IMR-90 (cell line): ENCODE data around the gene TBCA. TPM values are rescaled to one million over a fixed set of nuclear protein-coding genes. Genes with fewer than 3 reads are reported as not detected.

Experiments used
- ATAC-seq: fragments of 200-7000 bp; cut with Tn5 transposase; 2 replicates; pipeline ENCODE4 v1.9.1; 2020; ENCODE audit warnings: low read depth, mild to moderate bottlenecking, moderate library complexity
- BruUV-seq: library from RNA; stranded (reverse); fragments of 400-500 nt; replicated peaks from 2 replicates; lab custom pipeline; 2021; lab: Mats Ljungman, UMichigan
- CTCF ChIA-PET: fragments of 300-600 bp; formaldehyde crosslinking; extraction: SDS; loops from one replicate; lab custom pipeline; 2021; ENCODE audit warnings: antibody characterized with exemption; lab: Yijun Ruan, JAX
- POLR2A ChIA-PET: fragments of 300-600 bp; sonication (Branson Sonifier 250); formaldehyde crosslinking; loops from one replicate; lab custom pipeline; 2022; ENCODE audit warnings: antibody characterized with exemption; ENCODE audit not compliant: unreplicated experiment; lab: Charles Lee
- DNase-seq: peaks from one replicate; pipeline ENCODE4 v3.0.0; 2013
- H2AFZ ChIP-seq: replicated peaks from 2 replicates; pipeline ENCODE3; 2013; ENCODE audit warnings: low read length, mild to moderate bottlenecking; ENCODE audit not compliant: poor library complexity
- H2AK5ac ChIP-seq: 2 replicates; pipeline ENCODE4 v1.6.1; 2013; ENCODE audit warnings: low read depth, low read length, inconsistent platforms
- H2AK9ac ChIP-seq: replicated peaks from 2 replicates; pipeline ENCODE3; 2013; ENCODE audit warnings: mild to moderate bottlenecking, low read depth, low read length, moderate library complexity; ENCODE audit not compliant: poor library complexity
- H2BK120ac ChIP-seq: 2 replicates; pipeline ENCODE4 v1.6.1; 2013; ENCODE audit warnings: low read depth, low read length, inconsistent platforms
- H2BK15ac ChIP-seq: 3 replicates; pipeline ENCODE4 v1.6.1; 2013; ENCODE audit warnings: low read depth, low read length, inconsistent platforms
- H2BK20ac ChIP-seq: 2 replicates; pipeline ENCODE4 v1.6.1; 2013; ENCODE audit warnings: low read depth, mild to moderate bottlenecking, inconsistent platforms, low read length, moderate library complexity
- H2BK5ac ChIP-seq: 2 replicates; pipeline ENCODE4 v1.6.1; 2013; ENCODE audit warnings: mild to moderate bottlenecking, low read depth, low read length, inconsistent platforms; ENCODE audit not compliant: poor library complexity, severe bottlenecking
- H3K14ac ChIP-seq: replicated peaks from 2 replicates; pipeline ENCODE4 v1.6.1; 2013; ENCODE audit warnings: low read depth, low read length, inconsistent platforms
- H3K18ac ChIP-seq: 2 replicates; pipeline ENCODE4 v1.6.1; 2013; ENCODE audit warnings: low read depth, low read length, control low read depth
- H3K23ac ChIP-seq: 2 replicates; pipeline ENCODE4 v1.6.1; 2013; ENCODE audit warnings: low read depth, low read length, inconsistent platforms
- H3K27ac ChIP-seq: 2 replicates; pipeline ENCODE4 v1.5.1; 2013; ENCODE audit warnings: mild to moderate bottlenecking, control low read depth, low read length; ENCODE audit not compliant: insufficient read depth
- H3K27me3 ChIP-seq: 2 replicates; pipeline ENCODE4 v1.6.1; 2013; ENCODE audit warnings: low read length; ENCODE audit not compliant: control insufficient read depth, insufficient read depth
- H3K36me3 ChIP-seq: 2 replicates; pipeline ENCODE4 v1.6.1; 2013; ENCODE audit warnings: low read length, mixed read lengths; ENCODE audit not compliant: control insufficient read depth, insufficient read depth
- H3K4ac ChIP-seq: 2 replicates; pipeline ENCODE4 v1.6.1; 2013; ENCODE audit warnings: low read depth, low read length, inconsistent platforms
- H3K4me1 ChIP-seq: 2 replicates; pipeline ENCODE4 v1.6.1; 2013; ENCODE audit warnings: low read length, mixed read lengths; ENCODE audit not compliant: control insufficient read depth, insufficient read depth
- H3K4me2 ChIP-seq: 2 replicates; pipeline ENCODE4 v1.6.1; 2013; ENCODE audit warnings: low read depth, mild to moderate bottlenecking, control low read depth, low read length, moderate library complexity
- H3K4me3 ChIP-seq: 2 replicates; pipeline ENCODE4 v1.5.1; 2013; ENCODE audit warnings: low read depth, mild to moderate bottlenecking, control low read depth, low read length, moderate library complexity; ENCODE audit not compliant: insufficient read depth
- H3K56ac ChIP-seq: 2 replicates; pipeline ENCODE4 v1.6.1; 2013; ENCODE audit warnings: low read length, inconsistent platforms; ENCODE audit not compliant: insufficient read depth; ENCODE audit errors: extremely low read depth
- H3K79me1 ChIP-seq, 2 experiments: 2 replicates each; pipeline ENCODE4 v1.6.1; 2013; ENCODE audit warnings: low read length in 2 of 2, inconsistent platforms in 1 of 2, low read depth in 1 of 2
- H3K9ac ChIP-seq: 2 replicates; pipeline ENCODE4 v1.6.1; 2013; ENCODE audit warnings: low read depth, low read length, control low read depth
- H3K9me1 ChIP-seq: 2 replicates; pipeline ENCODE4 v1.6.1; 2013; ENCODE audit warnings: low read length, inconsistent platforms; ENCODE audit not compliant: insufficient read depth
- H3K9me3 ChIP-seq: 2 replicates; pipeline ENCODE4 v1.6.1; 2013; ENCODE audit warnings: low read length; ENCODE audit not compliant: control insufficient read depth, insufficient read depth
- H4K20me1 ChIP-seq: 2 replicates; pipeline ENCODE4 v1.6.1; 2013; ENCODE audit warnings: low read length, inconsistent platforms; ENCODE audit not compliant: insufficient read depth
- H4K5ac ChIP-seq: 2 replicates; pipeline ENCODE4 v1.6.1; 2013; ENCODE audit warnings: mild to moderate bottlenecking, low read depth, low read length, control low read depth
- H4K8ac ChIP-seq, 2 experiments: 2 replicates each; pipeline ENCODE4 v1.6.1; 2013; ENCODE audit warnings: low read depth in 2 of 2, low read length in 2 of 2, control low read depth in 1 of 2, inconsistent platforms in 1 of 2
- H4K91ac ChIP-seq: 2 replicates; pipeline ENCODE4 v1.6.1; 2013; ENCODE audit warnings: low read depth, low read length, inconsistent platforms; ENCODE audit not compliant: insufficient read depth
- BHLHE40 ChIP-seq: fragments of 150-350 bp; IDR thresholded peaks from 2 replicates; pipeline ENCODE4 v1.6.1; 2016; ENCODE audit warnings: mild to moderate bottlenecking, low read depth, low read length
- CEBPB ChIP-seq: IDR thresholded peaks from 2 replicates; pipeline ENCODE4 v1.6.1; 2012; ENCODE audit warnings: low read depth, low read length, improper control_type of control experiment
- CHD1 ChIP-seq: IDR thresholded peaks from 2 replicates; pipeline ENCODE4 v1.6.1; 2012; ENCODE audit warnings: low read depth, low read length, improper control_type of control experiment
- ELK1 ChIP-seq: fragments of 150-350 bp; IDR thresholded peaks from 2 replicates; pipeline ENCODE4 v1.6.1; 2016; ENCODE audit warnings: low read depth, mild to moderate bottlenecking, low read length, moderate library complexity, borderline replicate concordance
- FOS ChIP-seq: fragments of 150-350 bp; IDR thresholded peaks from 2 replicates; pipeline ENCODE4 v1.6.1; 2016; ENCODE audit warnings: low read depth, low read length
- MAFK ChIP-seq: IDR thresholded peaks from 2 replicates; pipeline ENCODE4 v1.6.1; 2012; ENCODE audit warnings: low read depth, low read length, improper control_type of control experiment
- MAZ ChIP-seq: IDR thresholded peaks from 2 replicates; pipeline ENCODE4 v1.6.1; 2012; ENCODE audit warnings: low read depth, mild to moderate bottlenecking, low read length, improper control_type of control experiment, moderate library complexity, borderline replicate concordance
- MXI1 ChIP-seq: IDR thresholded peaks from 2 replicates; pipeline ENCODE4 v1.6.1; 2012; ENCODE audit warnings: low read depth, mild to moderate bottlenecking, low read length, moderate library complexity, borderline replicate concordance
- NFE2L2 ChIP-seq: fragments of 150-350 bp; IDR thresholded peaks from 2 replicates; pipeline ENCODE4 v1.6.1; 2016; ENCODE audit warnings: low read depth, mild to moderate bottlenecking, low read length
- POLR2A ChIP-seq: IDR thresholded peaks from 2 replicates; pipeline ENCODE4 v1.6.1; 2012; ENCODE audit warnings: mild to moderate bottlenecking, low read depth, low read length
- RAD21 ChIP-seq: IDR thresholded peaks from 2 replicates; pipeline ENCODE4 v1.6.1; 2012; ENCODE audit warnings: low read length, improper control_type of control experiment
- RCOR1 ChIP-seq: IDR thresholded peaks from 2 replicates; pipeline ENCODE4 v1.6.1; 2012; ENCODE audit warnings: mild to moderate bottlenecking, low read length, improper control_type of control experiment; ENCODE audit not compliant: insufficient replicate concordance
- RFX5 ChIP-seq: IDR thresholded peaks from 2 replicates; pipeline ENCODE4 v1.8.0; 2012; ENCODE audit warnings: low read depth, mild to moderate bottlenecking, low read length, moderate library complexity
- SMC3 ChIP-seq: fragments of 150-350 bp; IDR thresholded peaks from 2 replicates; pipeline ENCODE4 v1.6.1; 2016; ENCODE audit warnings: low read depth, mild to moderate bottlenecking, antibody characterized with exemption, low read length, moderate library complexity
- USF2 ChIP-seq: fragments of 150-350 bp; IDR thresholded peaks from 2 replicates; pipeline ENCODE4 v1.6.1; 2017; ENCODE audit warnings: mild to moderate bottlenecking, antibody characterized with exemption, low read length, low read depth
- WGBS, 2 experiments: methylation state at CpG; one replicate each; pipeline versions ENCODE4 v1.1.5 to v1.1.7; 2013; ENCODE audit warnings: missing lambda C conversion rate in 2 of 2; ENCODE audit not compliant: insufficient read length in 1 of 2; ENCODE audit errors: extremely low coverage in 2 of 2; 5-methylcytosine and 5-hydroxymethylcytosine counted together
- dilution Hi-C: fragments of 300-500 bp; cut with HindIII; formaldehyde crosslinking; loops from one replicate; pipeline ENCODE4 v1.14.3; 2018; ENCODE audit warnings: low sequenced_read_pairs; ENCODE audit not compliant: unreplicated experiment
- in situ Hi-C: fragments of 300-500 bp; cut with MboI; formaldehyde crosslinking; loops from 3 replicates; pipeline ENCODE4 v1.14.3; 2019; ENCODE audit warnings: low sequenced_read_pairs, inconsistent platforms, mixed read lengths
- intact Hi-C: fragments of 100-400 bp; cut with micrococcal nuclease; formaldehyde crosslinking; loops from 2 replicates; pipeline ENCODE4 v1.10.0; 2022
- polyA plus RNA-seq, 3 experiments: library from polyadenylated mRNA; depleted of rRNA; stranded (reverse); fragments of >200 nt; gene quantifications; 2 replicates each; pipeline ENCODE4 v1.2.3, GENCODE V29; 2012; ENCODE audit warnings: low replicate concordance in 1 of 3
- total RNA-seq: library from RNA; depleted of rRNA; stranded (reverse); fragments of >200 nt; gene quantifications from 2 replicates; pipeline ENCODE4 v1.2.3, GENCODE V29; 2012
- TF ChIP-seq, protein P1 (sequence below): conservative IDR thresholded peaks from 2 replicates; pipeline ENCODE4 v1.5.1; 2012; ENCODE audit warnings: mild to moderate bottlenecking, low read depth, low read length, improper control_type of control experiment

TBCA gene
- total and polyA plus RNA-seq, 2 of the 4 experiments (the other 2 are of a cell fraction): 6.1 to 137 TPM

- Histone ChIP-seq H3K56ac (no peak overlapping the region), H4K8ac (no peak overlapping the region), H2AK9ac (no peak overlapping the region), H2AK5ac (no peak overlapping the region), H3K27me3 (no peaks in the 10 kb centered on the region), H3K9me3 (no peaks in the 10 kb centered on the region), H4K5ac (no peak overlapping the region), H3K36me3 (no peaks in the 10 kb centered on the region; the same call in 1 of the 2 replicates), H2AFZ (no peak overlapping the region), H3K4me1 (peaks cover 2% of the 10 kb centered on the region; the same call in 1 of the 2 replicates), H3K27ac (no peak overlapping the region), H4K20me1 (peaks cover 44% of the 10 kb centered on the region), H3K23ac (no peak overlapping the region), H3K4me3 (no peak overlapping the region), H3K79me1 (peaks cover 24 to 56% of the 10 kb centered on the region in 2 experiments), H4K91ac (no peak overlapping the region), H3K4ac (no peak overlapping the region), H3K14ac (no peak overlapping the region), H2BK5ac (no peak overlapping the region), H2BK15ac (no peak overlapping the region), H3K4me2 (no peak overlapping the region), H2BK120ac (no peak overlapping the region), H2BK20ac (no peak overlapping the region), H3K18ac (no peak overlapping the region), H3K9ac (no peak overlapping the region), H3K9me1 (peaks cover 3% of the 10 kb centered on the region)
- CTCF ChIA-PET: no interaction called here
- intact Hi-C loops (no loop called here), in situ Hi-C loops (no loop called here), dilution Hi-C loops (no loop called here)
- DNase-seq: peak; percentile 46
- POLR2A ChIA-PET: no interaction called here
- no peak for TF ChIP-seq POLR2A
- TF ChIP-seq, protein P1, sequence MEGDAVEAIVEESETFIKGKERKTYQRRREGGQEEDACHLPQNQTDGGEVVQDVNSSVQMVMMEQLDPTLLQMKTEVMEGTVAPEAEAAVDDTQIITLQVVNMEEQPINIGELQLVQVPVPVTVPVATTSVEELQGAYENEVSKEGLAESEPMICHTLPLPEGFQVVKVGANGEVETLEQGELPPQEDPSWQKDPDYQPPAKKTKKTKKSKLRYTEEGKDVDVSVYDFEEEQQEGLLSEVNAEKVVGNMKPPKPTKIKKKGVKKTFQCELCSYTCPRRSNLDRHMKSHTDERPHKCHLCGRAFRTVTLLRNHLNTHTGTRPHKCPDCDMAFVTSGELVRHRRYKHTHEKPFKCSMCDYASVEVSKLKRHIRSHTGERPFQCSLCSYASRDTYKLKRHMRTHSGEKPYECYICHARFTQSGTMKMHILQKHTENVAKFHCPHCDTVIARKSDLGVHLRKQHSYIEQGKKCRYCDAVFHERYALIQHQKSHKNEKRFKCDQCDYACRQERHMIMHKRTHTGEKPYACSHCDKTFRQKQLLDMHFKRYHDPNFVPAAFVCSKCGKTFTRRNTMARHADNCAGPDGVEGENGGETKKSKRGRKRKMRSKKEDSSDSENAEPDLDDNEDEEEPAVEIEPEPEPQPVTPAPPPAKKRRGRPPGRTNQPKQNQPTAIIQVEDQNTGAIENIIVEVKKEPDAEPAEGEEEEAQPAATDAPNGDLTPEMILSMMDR: no peak
- no peak for TF ChIP-seq ELK1
- no peak for TF ChIP-seq MXI1
- no peak for TF ChIP-seq RCOR1
- TF ChIP-seq CHD1: no peak
- TF ChIP-seq BHLHE40: no peak
- no peak for TF ChIP-seq SMC3
- TF ChIP-seq RFX5: no peak
- TF ChIP-seq USF2: no peak
- TF ChIP-seq RAD21: no peak
- TF ChIP-seq FOS: no peak
- no peak for TF ChIP-seq CEBPB
- TF ChIP-seq MAFK: no peak
- no peak for TF ChIP-seq MAZ
- TF ChIP-seq NFE2L2: no peak
- BruUV-seq: no TSS peak
- WGBS, 2 experiments: 100% methylated on average over 1 of the region's 3 CpGs; no CpG with 5 or more reads in 1 of the 2 experiments
- ATAC-seq: no peak; the same call in 1 of the 2 replicates
Measured at GRCh38 chr5:77743181-77743580, 33.0 kb downstream of the TBCA start.
